ENCODE measurements around the gene PRKN.

The PRKN gene

DNA sequence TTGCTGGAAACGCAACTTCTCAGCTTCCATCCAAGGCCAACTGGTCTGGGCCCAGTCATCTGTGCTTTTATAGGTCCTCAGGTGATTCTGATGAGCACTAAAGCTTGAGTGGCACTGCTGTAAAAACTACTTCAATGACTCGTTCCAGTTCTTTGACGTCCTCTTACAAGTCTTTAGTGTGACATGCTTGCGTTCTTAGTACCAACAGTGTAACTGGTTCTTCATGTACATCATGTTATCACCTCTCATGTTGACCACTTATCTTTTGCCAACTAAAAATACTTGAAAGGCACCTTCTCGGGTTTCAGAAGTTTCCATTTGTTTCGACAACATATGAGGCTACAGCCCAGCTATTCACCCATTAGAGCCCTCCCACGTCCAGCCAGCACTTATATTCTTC, 468.9 kb downstream of the PRKN start:
- no peaks in the 10 kb centered on the region for H3K9me3 ChIP-seq (ENCODE audit: control insufficient read depth in 1 of 2, low read length in 2 of 2)
- no peaks in the 10 kb centered on the region for H3K4me1 ChIP-seq (ENCODE audit: control insufficient read depth in 1 of 2, insufficient read depth in 2 of 2, low read length in 2 of 2)
- H3K4me3 ChIP-seq (ENCODE audit: low read depth in 1 of 2, low read length in 2 of 2): no peak overlapping the region
- H3K27ac ChIP-seq (ENCODE audit: low read length): no peak overlapping the region
- no peaks in the 10 kb centered on the region for H3K36me3 ChIP-seq (ENCODE audit: control insufficient read depth in 1 of 2, insufficient read depth in 2 of 2, low read length in 2 of 2)
- H3K27me3 ChIP-seq (ENCODE audit: low read depth, low read length): no peaks in the 10 kb centered on the region

DNA sequence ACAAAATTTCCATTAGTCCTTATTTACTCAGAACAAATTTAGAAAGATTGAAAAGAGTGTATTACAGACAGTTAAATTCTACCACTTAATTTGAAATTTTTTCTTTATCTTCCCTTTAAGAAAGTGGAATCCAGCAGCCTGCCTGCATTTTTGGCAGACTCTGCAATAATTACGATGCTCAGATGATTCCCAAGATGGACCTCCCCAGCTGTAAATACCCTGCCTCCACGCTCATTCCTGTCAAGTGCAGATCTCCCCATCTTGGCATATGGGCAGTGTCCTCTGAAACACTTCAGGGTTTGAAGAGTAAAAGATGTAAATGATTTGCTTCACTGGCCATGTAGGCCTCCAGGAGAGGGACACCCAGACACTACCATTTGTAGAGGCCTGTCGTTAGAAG, 471.2 kb downstream of the PRKN start:
- no peaks in the 10 kb centered on the region for H3K27me3 ChIP-seq (ENCODE audit: low read depth, low read length)
- no peaks in the 10 kb centered on the region for H3K9me3 ChIP-seq (ENCODE audit: control insufficient read depth in 1 of 2, low read length in 2 of 2)
- no peak overlapping the region for H3K4me3 ChIP-seq (ENCODE audit: low read depth in 1 of 2, low read length in 2 of 2)
- H3K27ac ChIP-seq (ENCODE audit: low read length): no peak overlapping the region
- no peaks in the 10 kb centered on the region for H3K4me1 ChIP-seq (ENCODE audit: control insufficient read depth in 1 of 2, insufficient read depth in 2 of 2, low read length in 2 of 2)
- no peaks in the 10 kb centered on the region for H3K36me3 ChIP-seq (ENCODE audit: control insufficient read depth in 1 of 2, insufficient read depth in 2 of 2, low read length in 2 of 2)

DNA sequence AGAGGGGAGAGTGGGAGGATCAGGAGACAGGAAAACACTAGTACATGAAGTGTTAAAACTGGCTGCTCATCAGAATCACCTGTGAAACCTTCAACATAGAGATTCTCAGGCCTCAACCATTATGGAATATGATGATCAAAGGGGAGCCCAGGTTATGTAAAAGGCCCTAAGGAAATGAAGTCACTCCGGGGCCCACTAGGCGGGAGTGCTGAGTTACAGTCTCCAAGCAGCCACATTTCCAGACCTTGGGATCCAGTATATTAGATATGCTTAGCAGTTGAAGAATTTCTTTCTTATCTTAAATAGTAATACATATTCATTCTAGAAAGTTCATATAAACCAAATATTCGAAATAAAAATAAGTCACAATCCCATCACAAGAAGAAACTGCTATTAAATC, 476.3 kb downstream of the PRKN start:
- H3K9me3 ChIP-seq (ENCODE audit: control insufficient read depth in 1 of 2, low read length in 2 of 2): no peaks in the 10 kb centered on the region
- H3K4me1 ChIP-seq (ENCODE audit: control insufficient read depth in 1 of 2, insufficient read depth in 2 of 2, low read length in 2 of 2): no peaks in the 10 kb centered on the region
- no peaks in the 10 kb centered on the region for H3K36me3 ChIP-seq (ENCODE audit: control insufficient read depth in 1 of 2, insufficient read depth in 2 of 2, low read length in 2 of 2)
- no peaks in the 10 kb centered on the region for H3K27me3 ChIP-seq (ENCODE audit: low read depth, low read length)
- H3K4me3 ChIP-seq (ENCODE audit: low read depth in 1 of 2, low read length in 2 of 2): no peak overlapping the region
- H3K27ac ChIP-seq (ENCODE audit: low read length): no peak overlapping the region

DNA sequence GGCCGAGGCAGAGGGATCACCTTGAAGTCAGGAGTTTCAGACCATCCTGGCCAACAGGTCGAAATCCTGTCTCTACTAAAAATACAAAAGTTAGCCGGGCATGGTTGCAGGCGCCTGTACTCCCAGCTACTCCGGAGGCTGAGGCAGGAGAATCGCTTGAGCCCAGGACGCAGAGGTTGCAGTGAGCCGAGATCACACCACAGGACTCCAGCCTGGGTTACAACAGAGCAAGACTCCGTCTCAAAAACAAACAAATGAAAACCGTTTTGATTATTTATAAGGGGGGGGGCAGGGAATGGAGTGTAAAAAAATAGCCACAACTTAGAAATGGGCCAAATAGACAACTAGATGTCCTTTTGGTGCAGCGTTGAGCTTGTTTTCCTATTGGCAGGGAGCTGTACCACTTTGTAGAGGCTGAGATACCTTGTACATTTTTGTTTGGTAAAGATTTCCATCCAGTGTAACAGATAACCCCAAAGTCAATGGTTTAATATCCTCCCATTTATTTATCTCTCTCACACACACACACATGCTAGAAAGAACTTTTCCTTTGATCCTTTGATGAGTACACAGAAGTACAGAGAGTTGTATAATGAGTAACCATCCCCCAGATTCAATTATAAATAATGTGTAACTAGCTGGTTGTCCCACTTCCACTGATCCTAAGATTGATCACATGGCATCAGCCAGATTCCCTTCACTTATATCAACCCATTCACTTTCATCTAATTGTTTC, 477.5 kb downstream of the PRKN start:
- no peaks in the 10 kb centered on the region for H3K9me3 ChIP-seq (ENCODE audit: control insufficient read depth in 1 of 2, low read length in 2 of 2)

DNA sequence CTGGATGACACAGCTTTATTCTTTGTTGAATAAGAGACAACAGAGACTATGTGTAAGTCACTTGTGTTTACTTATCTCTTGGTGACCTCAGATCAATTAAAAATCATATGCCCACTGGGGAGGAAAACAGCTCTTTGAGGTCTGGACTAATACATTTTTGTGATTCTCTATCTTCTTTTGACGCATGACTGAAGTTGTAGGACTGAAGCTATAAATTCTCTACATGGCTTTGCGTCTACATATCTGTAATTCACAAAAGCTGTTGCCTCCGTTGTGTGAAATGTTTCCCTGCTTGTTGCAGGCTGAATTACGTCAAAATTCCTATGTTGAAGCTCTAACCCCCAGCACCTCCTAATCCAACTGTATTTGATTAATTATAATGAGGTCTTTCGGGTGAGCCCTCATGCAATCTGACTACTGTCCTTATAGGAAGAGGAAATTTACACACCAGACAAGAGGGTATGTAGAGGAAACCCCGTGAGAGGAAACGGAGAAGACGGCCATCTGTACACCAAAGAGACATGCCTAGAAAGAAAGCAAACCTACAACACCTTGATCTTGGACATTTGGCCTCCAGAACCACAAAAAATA, 481.6 kb downstream of the PRKN start:
- Histone ChIP-seq H3K4me3 (ENCODE audit: low read depth in 1 of 2, low read length in 2 of 2) (no peak overlapping the region), H3K9me3 (ENCODE audit: control insufficient read depth in 1 of 2, low read length in 2 of 2) (no peaks in the 10 kb centered on the region), H3K27me3 (ENCODE audit: low read depth, low read length) (no peaks in the 10 kb centered on the region), H3K27ac (ENCODE audit: low read length) (no peak overlapping the region), H3K4me1 (ENCODE audit: control insufficient read depth in 1 of 2, insufficient read depth in 2 of 2, low read length in 2 of 2) (no peaks in the 10 kb centered on the region), H3K36me3 (ENCODE audit: control insufficient read depth in 1 of 2, insufficient read depth in 2 of 2, low read length in 2 of 2) (no peaks in the 10 kb centered on the region)

More for the DNA sequence above, 477.5 kb downstream of the PRKN start:
- Histone ChIP-seq H3K27ac (ENCODE audit: low read length) (no peak overlapping the region), H3K4me3 (ENCODE audit: low read depth in 1 of 2, low read length in 2 of 2) (no peak overlapping the region), H3K4me1 (ENCODE audit: control insufficient read depth in 1 of 2, insufficient read depth in 2 of 2, low read length in 2 of 2) (no peaks in the 10 kb centered on the region), H3K36me3 (ENCODE audit: control insufficient read depth in 1 of 2, insufficient read depth in 2 of 2, low read length in 2 of 2) (no peaks in the 10 kb centered on the region), H3K27me3 (ENCODE audit: low read depth, low read length) (no peaks in the 10 kb centered on the region)

DNA sequence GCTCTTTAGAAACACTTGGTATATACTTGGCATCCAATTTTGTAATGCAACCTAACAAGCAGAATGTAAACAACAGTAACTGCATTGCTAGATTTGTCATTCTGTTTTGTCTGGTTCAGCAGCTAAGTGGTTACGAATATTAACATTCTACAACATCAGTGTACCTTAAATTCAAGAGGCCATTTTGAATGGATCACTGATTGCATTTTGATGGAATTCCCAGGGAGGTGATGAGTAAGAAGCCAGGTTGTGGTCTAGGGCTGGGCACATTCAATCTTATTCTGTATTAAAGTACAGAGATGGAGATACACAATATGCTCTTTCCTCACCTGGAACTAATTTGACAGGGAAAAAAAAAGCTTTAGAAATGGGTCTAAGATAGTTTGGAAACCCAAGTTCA, 483.5 kb downstream of the PRKN start:
- Histone ChIP-seq H3K9me3 (ENCODE audit: control insufficient read depth in 1 of 2, low read length in 2 of 2) (no peaks in the 10 kb centered on the region), H3K4me3 (ENCODE audit: low read depth in 1 of 2, low read length in 2 of 2) (no peak overlapping the region), H3K27ac (ENCODE audit: low read length) (no peak overlapping the region), H3K36me3 (ENCODE audit: control insufficient read depth in 1 of 2, insufficient read depth in 2 of 2, low read length in 2 of 2) (no peaks in the 10 kb centered on the region), H3K4me1 (ENCODE audit: control insufficient read depth in 1 of 2, insufficient read depth in 2 of 2, low read length in 2 of 2) (no peaks in the 10 kb centered on the region), H3K27me3 (ENCODE audit: low read depth, low read length) (no peaks in the 10 kb centered on the region)

DNA sequence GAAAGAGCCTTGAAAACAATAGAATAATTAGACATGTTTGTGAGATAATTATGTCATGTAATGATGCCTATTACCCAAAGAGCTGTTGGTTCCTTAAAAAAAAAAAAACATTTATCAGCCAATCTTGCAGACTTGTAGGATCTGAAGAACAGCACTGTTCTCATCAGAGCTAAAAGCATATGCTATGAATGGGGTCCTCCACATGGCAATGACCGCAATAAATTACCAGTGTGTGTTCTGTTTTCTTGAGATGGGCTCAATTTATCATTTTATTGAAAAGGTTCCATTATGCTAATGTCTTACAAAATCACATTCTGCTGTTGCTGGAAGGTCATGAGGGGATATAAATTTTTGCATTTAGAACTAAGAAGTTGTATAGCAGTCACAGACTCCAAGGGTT, 484.7 kb downstream of the PRKN start:
- Histone ChIP-seq H3K27ac (ENCODE audit: low read length) (no peak overlapping the region), H3K9me3 (ENCODE audit: control insufficient read depth in 1 of 2, low read length in 2 of 2) (no peaks in the 10 kb centered on the region)

DNA sequence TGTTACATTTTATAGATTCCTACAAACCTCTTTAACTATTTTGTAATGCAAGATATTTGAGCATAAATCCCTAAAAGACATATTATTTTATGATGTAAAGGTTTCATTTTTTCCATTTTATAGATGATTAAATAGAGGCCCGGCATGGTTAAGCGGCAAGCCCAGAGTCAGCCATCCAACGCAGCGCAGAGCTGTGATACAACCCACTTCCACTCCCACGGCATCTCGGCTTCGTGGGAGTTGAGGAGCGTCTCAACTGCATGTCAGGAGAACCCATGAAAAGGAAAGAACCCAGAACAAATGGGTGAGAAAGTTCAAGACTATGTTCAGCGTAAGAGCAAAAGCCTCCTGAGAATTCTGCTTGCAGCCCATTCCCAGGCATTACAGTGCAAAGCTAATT, 488.2 kb downstream of the PRKN start:
- no peaks in the 10 kb centered on the region for H3K27me3 ChIP-seq (ENCODE audit: low read depth, low read length)
- H3K27ac ChIP-seq (ENCODE audit: low read length): no peak overlapping the region
- no peaks in the 10 kb centered on the region for H3K36me3 ChIP-seq (ENCODE audit: control insufficient read depth in 1 of 2, insufficient read depth in 2 of 2, low read length in 2 of 2)
- H3K4me1 ChIP-seq (ENCODE audit: control insufficient read depth in 1 of 2, insufficient read depth in 2 of 2, low read length in 2 of 2): no peaks in the 10 kb centered on the region
- H3K4me3 ChIP-seq (ENCODE audit: low read depth in 1 of 2, low read length in 2 of 2): no peak overlapping the region
- no peaks in the 10 kb centered on the region for H3K9me3 ChIP-seq (ENCODE audit: control insufficient read depth in 1 of 2, low read length in 2 of 2)

More for the DNA sequence above, 484.7 kb downstream of the PRKN start:
- Histone ChIP-seq H3K36me3 (ENCODE audit: control insufficient read depth in 1 of 2, insufficient read depth in 2 of 2, low read length in 2 of 2) (no peaks in the 10 kb centered on the region), H3K4me3 (ENCODE audit: low read depth in 1 of 2, low read length in 2 of 2) (no peak overlapping the region), H3K27me3 (ENCODE audit: low read depth, low read length) (no peaks in the 10 kb centered on the region), H3K4me1 (ENCODE audit: control insufficient read depth in 1 of 2, insufficient read depth in 2 of 2, low read length in 2 of 2) (no peaks in the 10 kb centered on the region)

DNA sequence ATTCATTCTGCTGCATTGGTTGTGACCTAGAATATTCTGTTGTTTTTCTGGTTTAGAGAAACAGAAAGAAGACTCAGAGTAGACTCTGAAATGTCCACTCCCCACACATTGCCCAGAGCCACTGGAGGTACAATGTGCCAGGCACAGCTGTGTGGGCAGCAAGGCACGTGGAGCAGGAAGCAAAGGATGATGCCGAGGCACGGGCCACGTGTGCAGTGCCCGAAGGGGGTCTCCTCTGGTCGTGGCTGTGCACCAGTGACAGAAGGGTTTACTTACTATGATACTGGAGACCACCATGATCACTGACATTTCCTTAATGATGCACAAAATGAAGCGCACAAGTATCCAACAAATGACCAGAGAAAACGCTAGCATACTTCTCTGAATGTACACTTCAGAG, 488.9 kb downstream of the PRKN start:
- H3K27ac ChIP-seq (ENCODE audit: low read length): no peak overlapping the region

DNA sequence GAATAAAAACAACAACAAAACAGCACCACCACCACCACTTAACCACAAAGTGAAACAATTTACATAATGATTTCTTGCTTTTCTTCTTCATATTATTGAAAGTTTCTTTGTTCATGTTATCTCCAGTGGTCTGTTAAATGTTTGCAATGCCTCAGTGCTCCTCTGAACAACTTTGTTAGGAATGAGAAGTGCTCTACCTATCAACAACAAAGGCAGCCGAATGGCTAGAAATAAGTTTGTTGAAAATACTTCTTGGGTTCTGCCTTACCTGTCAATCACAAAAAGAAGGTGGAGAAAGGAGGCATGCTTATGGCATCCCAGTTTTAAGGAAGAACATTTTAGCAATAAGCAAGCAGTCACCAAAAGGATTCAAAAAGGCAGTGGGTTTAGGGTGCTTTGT, 490.2 kb downstream of the PRKN start:
- Histone ChIP-seq H3K4me3 (ENCODE audit: low read depth in 1 of 2, low read length in 2 of 2) (no peak overlapping the region), H3K9me3 (ENCODE audit: control insufficient read depth in 1 of 2, low read length in 2 of 2) (no peaks in the 10 kb centered on the region), H3K36me3 (ENCODE audit: control insufficient read depth in 1 of 2, insufficient read depth in 2 of 2, low read length in 2 of 2) (no peaks in the 10 kb centered on the region), H3K27ac (ENCODE audit: low read length) (no peak overlapping the region), H3K27me3 (ENCODE audit: low read depth, low read length) (no peaks in the 10 kb centered on the region), H3K4me1 (ENCODE audit: control insufficient read depth in 1 of 2, insufficient read depth in 2 of 2, low read length in 2 of 2) (no peaks in the 10 kb centered on the region)

More for the DNA sequence above, 488.9 kb downstream of the PRKN start:
- no peak overlapping the region for H3K4me3 ChIP-seq (ENCODE audit: low read depth in 1 of 2, low read length in 2 of 2)
- H3K36me3 ChIP-seq (ENCODE audit: control insufficient read depth in 1 of 2, insufficient read depth in 2 of 2, low read length in 2 of 2): no peaks in the 10 kb centered on the region
- no peaks in the 10 kb centered on the region for H3K27me3 ChIP-seq (ENCODE audit: low read depth, low read length)
- no peaks in the 10 kb centered on the region for H3K9me3 ChIP-seq (ENCODE audit: control insufficient read depth in 1 of 2, low read length in 2 of 2)
- no peaks in the 10 kb centered on the region for H3K4me1 ChIP-seq (ENCODE audit: control insufficient read depth in 1 of 2, insufficient read depth in 2 of 2, low read length in 2 of 2)

DNA sequence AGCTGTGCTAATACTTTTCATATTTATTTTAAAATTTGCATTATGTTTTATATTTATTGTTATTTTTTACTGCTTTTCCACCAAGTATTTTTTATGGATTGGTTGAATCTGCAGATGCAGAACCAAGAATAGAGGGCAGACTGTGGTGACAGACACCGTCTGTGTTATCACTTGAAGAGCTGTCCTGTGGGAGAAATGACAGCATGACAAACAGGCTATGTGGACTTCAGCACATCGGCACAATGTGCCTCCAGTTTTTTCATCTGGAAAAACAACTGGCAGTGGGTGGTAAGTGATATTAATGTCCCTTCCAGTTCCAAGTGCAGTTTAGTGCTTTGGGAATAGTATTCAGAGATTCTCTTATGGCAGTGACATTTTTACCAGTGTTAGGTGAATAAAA, 492.9 kb downstream of the PRKN start:
- H3K9me3 ChIP-seq (ENCODE audit: control insufficient read depth in 1 of 2, low read length in 2 of 2): no peaks in the 10 kb centered on the region
- H3K4me1 ChIP-seq (ENCODE audit: control insufficient read depth in 1 of 2, insufficient read depth in 2 of 2, low read length in 2 of 2): peaks cover 0 to 4% of the 10 kb centered on the region in 2 donors
- H3K36me3 ChIP-seq (ENCODE audit: control insufficient read depth in 1 of 2, insufficient read depth in 2 of 2, low read length in 2 of 2): no peaks in the 10 kb centered on the region
- H3K4me3 ChIP-seq (ENCODE audit: low read depth in 1 of 2, low read length in 2 of 2): no peak overlapping the region
- no peak overlapping the region for H3K27ac ChIP-seq (ENCODE audit: low read length)
- H3K27me3 ChIP-seq (ENCODE audit: low read depth, low read length): no peaks in the 10 kb centered on the region
